ENCODE data around the gene DYNC1I1.

DNA sequence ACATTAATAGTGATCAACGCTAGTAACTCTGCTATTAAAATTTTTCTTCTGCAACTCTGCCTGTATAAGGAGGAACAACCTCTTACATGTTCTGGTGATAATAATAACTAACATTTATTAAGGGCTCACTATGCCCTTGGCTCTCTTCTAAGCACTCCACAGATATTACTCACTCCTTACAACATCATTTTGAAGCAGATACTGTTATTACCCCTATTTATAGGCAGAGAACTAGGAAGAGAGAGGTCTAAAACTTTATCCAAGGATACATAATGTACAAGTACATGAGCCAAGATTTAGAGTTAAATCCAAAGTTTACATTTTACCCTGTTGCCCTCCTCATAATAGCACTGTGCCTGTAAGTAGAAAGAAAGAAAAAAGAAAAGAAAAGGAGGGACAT lies 205.6 kb downstream of the DYNC1I1 start:
- TF ChIP-seq POLR2A (IDR thresholded peaks at IDR 0.05), result no peak
- TF ChIP-seq, protein P1, sequence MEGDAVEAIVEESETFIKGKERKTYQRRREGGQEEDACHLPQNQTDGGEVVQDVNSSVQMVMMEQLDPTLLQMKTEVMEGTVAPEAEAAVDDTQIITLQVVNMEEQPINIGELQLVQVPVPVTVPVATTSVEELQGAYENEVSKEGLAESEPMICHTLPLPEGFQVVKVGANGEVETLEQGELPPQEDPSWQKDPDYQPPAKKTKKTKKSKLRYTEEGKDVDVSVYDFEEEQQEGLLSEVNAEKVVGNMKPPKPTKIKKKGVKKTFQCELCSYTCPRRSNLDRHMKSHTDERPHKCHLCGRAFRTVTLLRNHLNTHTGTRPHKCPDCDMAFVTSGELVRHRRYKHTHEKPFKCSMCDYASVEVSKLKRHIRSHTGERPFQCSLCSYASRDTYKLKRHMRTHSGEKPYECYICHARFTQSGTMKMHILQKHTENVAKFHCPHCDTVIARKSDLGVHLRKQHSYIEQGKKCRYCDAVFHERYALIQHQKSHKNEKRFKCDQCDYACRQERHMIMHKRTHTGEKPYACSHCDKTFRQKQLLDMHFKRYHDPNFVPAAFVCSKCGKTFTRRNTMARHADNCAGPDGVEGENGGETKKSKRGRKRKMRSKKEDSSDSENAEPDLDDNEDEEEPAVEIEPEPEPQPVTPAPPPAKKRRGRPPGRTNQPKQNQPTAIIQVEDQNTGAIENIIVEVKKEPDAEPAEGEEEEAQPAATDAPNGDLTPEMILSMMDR (IDR thresholded peaks at IDR 0.05), result no peak
